GM15510 (cell line): ENCODE data around the gene CKS2.

Experiments
- POLR2A ChIP-seq: IDR thresholded peaks from 3 replicates; pipeline ENCODE4 v1.6.1; 2011; ENCODE audit warnings: borderline replicate concordance; ENCODE audit not compliant: insufficient read length; ENCODE audit errors: extremely low read depth

The CKS2 gene

GRCh38 chr9:89357331-89358197, 46.6 kb downstream of the CKS2 start:
- no peak for TF ChIP-seq POLR2A

- no peak for TF ChIP-seq POLR2A
Observed at GRCh38 chr9:89358376-89358916, 47.5 kb downstream of the CKS2 start.

GRCh38 chr9:89358985-89359384, 48.0 kb downstream of the CKS2 start:
- TF ChIP-seq POLR2A = no peak

GRCh38 chr9:89359751-89360261, 48.8 kb downstream of the CKS2 start:
- no peak for TF ChIP-seq POLR2A

- TF ChIP-seq POLR2A = no peak
Observed at GRCh38 chr9:89360465-89360864, 49.5 kb downstream of the CKS2 start.

- no peak for TF ChIP-seq POLR2A
Observed at GRCh38 chr9:89361031-89361430, 50.0 kb downstream of the CKS2 start.

- TF ChIP-seq POLR2A = no peak
Observed at GRCh38 chr9:89361816-89362646, 51.0 kb downstream of the CKS2 start.

GRCh38 chr9:89362647-89363310, 51.8 kb downstream of the CKS2 start:
- no peak for TF ChIP-seq POLR2A

- no peak for TF ChIP-seq POLR2A
Observed at GRCh38 chr9:89363311-89363670, 52.3 kb downstream of the CKS2 start.

- TF ChIP-seq POLR2A = no peak
Observed at GRCh38 chr9:89363921-89364665, 53.1 kb downstream of the CKS2 start.

GRCh38 chr9:89364666-89365531, 53.9 kb downstream of the CKS2 start:
- no peak for TF ChIP-seq POLR2A

- no peak for TF ChIP-seq POLR2A
Observed at GRCh38 chr9:89365532-89365912, 54.5 kb downstream of the CKS2 start.
